ENCODE data around the gene IL27RA.

DNA sequence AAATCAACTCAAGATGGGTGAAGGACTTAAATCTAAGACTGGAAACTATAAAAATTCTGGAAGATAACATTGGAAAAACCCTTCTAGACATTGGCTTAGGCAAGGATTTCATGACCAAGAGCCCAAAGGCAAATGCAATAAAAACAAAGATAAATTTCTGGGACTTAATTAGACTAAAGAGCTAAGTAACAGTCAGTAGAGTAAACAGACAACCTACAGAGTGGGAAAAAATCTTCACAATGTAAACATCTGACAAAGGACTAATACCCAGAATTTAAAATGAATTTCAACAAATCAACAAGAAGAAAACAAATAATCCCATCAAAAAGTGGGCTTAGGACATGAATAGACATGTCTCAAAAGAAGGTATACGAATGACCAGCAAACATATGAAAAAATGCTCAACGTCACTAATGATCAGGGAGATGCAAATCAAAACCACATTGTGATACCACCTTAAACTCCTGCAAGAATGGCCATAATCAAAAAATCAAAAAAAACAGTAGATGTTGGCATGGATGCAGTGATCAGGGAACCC lies 19.1 kb upstream of the IL27RA start:
- TF ChIP-seq, protein P1, sequence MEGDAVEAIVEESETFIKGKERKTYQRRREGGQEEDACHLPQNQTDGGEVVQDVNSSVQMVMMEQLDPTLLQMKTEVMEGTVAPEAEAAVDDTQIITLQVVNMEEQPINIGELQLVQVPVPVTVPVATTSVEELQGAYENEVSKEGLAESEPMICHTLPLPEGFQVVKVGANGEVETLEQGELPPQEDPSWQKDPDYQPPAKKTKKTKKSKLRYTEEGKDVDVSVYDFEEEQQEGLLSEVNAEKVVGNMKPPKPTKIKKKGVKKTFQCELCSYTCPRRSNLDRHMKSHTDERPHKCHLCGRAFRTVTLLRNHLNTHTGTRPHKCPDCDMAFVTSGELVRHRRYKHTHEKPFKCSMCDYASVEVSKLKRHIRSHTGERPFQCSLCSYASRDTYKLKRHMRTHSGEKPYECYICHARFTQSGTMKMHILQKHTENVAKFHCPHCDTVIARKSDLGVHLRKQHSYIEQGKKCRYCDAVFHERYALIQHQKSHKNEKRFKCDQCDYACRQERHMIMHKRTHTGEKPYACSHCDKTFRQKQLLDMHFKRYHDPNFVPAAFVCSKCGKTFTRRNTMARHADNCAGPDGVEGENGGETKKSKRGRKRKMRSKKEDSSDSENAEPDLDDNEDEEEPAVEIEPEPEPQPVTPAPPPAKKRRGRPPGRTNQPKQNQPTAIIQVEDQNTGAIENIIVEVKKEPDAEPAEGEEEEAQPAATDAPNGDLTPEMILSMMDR (IDR thresholded peaks at IDR 0.05), result no peak
- TF ChIP-seq EP300 (IDR thresholded peaks at IDR 0.05), result no peak
- no peak for TF ChIP-seq POLR2AphosphoS5 (IDR thresholded peaks at IDR 0.05)

Data from esophagus muscularis mucosa (tissue), 4 donors.